Tibial nerve (tissue), 4 donors: ENCODE data around the gene GRHL1.

Source experiments
- EP300 ChIP-seq, 2 donors: sonication (generic); formaldehyde crosslinking; IDR thresholded peaks; one replicate each; pipeline ENCODE4 v1.6.1; 2017; ENCODE audit warnings: antibody characterized with exemption in 2 of 2, mild to moderate bottlenecking in 1 of 2
- TF ChIP-seq, protein P1 (sequence below), 5 experiments: fragments of 200-600 bp in 3 of 5; fragments of 450-650 bp in 2 of 5; sonication (generic) in 3 of 5; IDR thresholded peaks; one replicate each; pipeline ENCODE4 v1.5.1; 2016 to 2019; ENCODE audit warnings: antibody characterized with exemption in 5 of 5, mild to moderate bottlenecking in 3 of 5, moderate library complexity in 2 of 5

GRCh38 chr2:10009811-10010781 lies 58.6 kb downstream of the GRHL1 start:
- TF ChIP-seq, protein P1, sequence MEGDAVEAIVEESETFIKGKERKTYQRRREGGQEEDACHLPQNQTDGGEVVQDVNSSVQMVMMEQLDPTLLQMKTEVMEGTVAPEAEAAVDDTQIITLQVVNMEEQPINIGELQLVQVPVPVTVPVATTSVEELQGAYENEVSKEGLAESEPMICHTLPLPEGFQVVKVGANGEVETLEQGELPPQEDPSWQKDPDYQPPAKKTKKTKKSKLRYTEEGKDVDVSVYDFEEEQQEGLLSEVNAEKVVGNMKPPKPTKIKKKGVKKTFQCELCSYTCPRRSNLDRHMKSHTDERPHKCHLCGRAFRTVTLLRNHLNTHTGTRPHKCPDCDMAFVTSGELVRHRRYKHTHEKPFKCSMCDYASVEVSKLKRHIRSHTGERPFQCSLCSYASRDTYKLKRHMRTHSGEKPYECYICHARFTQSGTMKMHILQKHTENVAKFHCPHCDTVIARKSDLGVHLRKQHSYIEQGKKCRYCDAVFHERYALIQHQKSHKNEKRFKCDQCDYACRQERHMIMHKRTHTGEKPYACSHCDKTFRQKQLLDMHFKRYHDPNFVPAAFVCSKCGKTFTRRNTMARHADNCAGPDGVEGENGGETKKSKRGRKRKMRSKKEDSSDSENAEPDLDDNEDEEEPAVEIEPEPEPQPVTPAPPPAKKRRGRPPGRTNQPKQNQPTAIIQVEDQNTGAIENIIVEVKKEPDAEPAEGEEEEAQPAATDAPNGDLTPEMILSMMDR (IDR thresholded peaks at IDR 0.05): no peak
- peak; percentile 61 to 66 for TF ChIP-seq EP300 (IDR thresholded peaks at IDR 0.05)
